ENCODE measurements around the gene GNB3. TPM values are rescaled to one million over a fixed set of nuclear protein-coding genes. Genes with fewer than 3 reads are reported as not detected.

The GNB3 gene
- total RNA-seq, 1 experiment from 2014 or later, result 20.7 TPM

- POLR2A ChIA-PET (ENCODE audit: low non-redundant PET), result interaction anchor here (0.6 to 0.7 kb wide), 3 partner anchors 65 to 72 kb away, joined by 3 to 4 read pairs (median 4); partner anchors contain the start of genes C12orf57 and RNU7-1
- peaks cover 31% of the 10 kb centered on the region for H3K4me1 ChIP-seq (ENCODE audit: insufficient read depth, low read length, poor library complexity, severe bottlenecking)
- TF ChIP-seq EZH2 (IDR thresholded peaks at IDR 0.05; ENCODE audit: borderline replicate concordance, low read depth, low read length, poor library complexity, severe bottlenecking) (no peak), CTCF (conservative IDR thresholded peaks at IDR 0.05; ENCODE audit: low read depth, low read length) (no peak)
- peaks cover 34% of the 10 kb centered on the region for H3K36me3 ChIP-seq (ENCODE audit: insufficient read depth, low read length, poor library complexity, severe bottlenecking)
- CTCF ChIA-PET, result interaction anchor here (1.1 to 2.3 kb wide), 3 partner anchors 11 to 20 kb away, joined by 4 to 13 read pairs (median 10); partner anchors contain the start of genes CDCA3 and USP5
- BruUV-seq (replicated peaks), result no TSS peak
- no peaks in the 10 kb centered on the region for H3K9me3 ChIP-seq (ENCODE audit: low read depth, low read length, poor library complexity, severe bottlenecking)
- peak; percentile 38 for DNase-seq (ENCODE audit: low spot score)
- H3K27ac ChIP-seq (ENCODE audit: low read depth, low read length, poor library complexity, severe bottlenecking), result peak overlapping the region; percentile 74
- H3K27me3 ChIP-seq (replicated peaks; ENCODE audit: insufficient read depth, low read depth, low read length, poor library complexity), result no peaks in the 10 kb centered on the region
- intact Hi-C loops (cut with micrococcal nuclease; ENCODE audit: unreplicated experiment), result loop anchor here (5.0 kb wide), 2 partner anchors 66 to 241 kb away; no protein-coding TSS in a partner anchor
- peak overlapping the region; percentile 75 for H3K4me3 ChIP-seq (ENCODE audit: low read depth, low read length, poor library complexity, severe bottlenecking)
Observed at GRCh38 chr12:6871052-6871957, 30.6 kb downstream of the GNB3 start.

- Histone ChIP-seq H3K4me3 (ENCODE audit: low read depth, low read length, poor library complexity, severe bottlenecking) (peak overlapping the region; percentile 75), H3K27me3 (replicated peaks; ENCODE audit: insufficient read depth, low read depth, low read length, poor library complexity) (no peaks in the 10 kb centered on the region), H3K27ac (ENCODE audit: low read depth, low read length, poor library complexity, severe bottlenecking) (peak overlapping the region; percentile 74), H3K9me3 (ENCODE audit: low read depth, low read length, poor library complexity, severe bottlenecking) (no peaks in the 10 kb centered on the region), H3K4me1 (ENCODE audit: insufficient read depth, low read length, poor library complexity, severe bottlenecking) (peaks cover 23% of the 10 kb centered on the region), H3K36me3 (ENCODE audit: insufficient read depth, low read length, poor library complexity, severe bottlenecking) (peaks cover 34% of the 10 kb centered on the region)
- peak; percentile 90 for DNase-seq (ENCODE audit: low spot score)
- TF ChIP-seq CTCF (conservative IDR thresholded peaks at IDR 0.05; ENCODE audit: low read depth, low read length) (peak; percentile 97), EZH2 (IDR thresholded peaks at IDR 0.05; ENCODE audit: borderline replicate concordance, low read depth, low read length, poor library complexity, severe bottlenecking) (no peak)
- CTCF ChIA-PET, result interaction anchor here (0.6 to 2.3 kb wide), 12 partner anchors 10 to 118 kb away, joined by 3 to 13 read pairs (median 4); partner anchors contain the start of genes CDCA3, ENO2 and USP5
- BruUV-seq (replicated peaks), result TSS peak; percentile 66
- intact Hi-C loops (cut with micrococcal nuclease; ENCODE audit: unreplicated experiment), result loop anchor here (2.0 to 5.0 kb wide), 4 partner anchors 18 to 240 kb away; partner anchors contain the start of gene LRRC23
- POLR2A ChIA-PET (ENCODE audit: low non-redundant PET), result interaction anchor here (0.5 to 0.7 kb wide), 4 partner anchors 19 to 236 kb away, joined by 3 to 10 read pairs (median 3); partner anchors contain the start of gene ZNF384
Observed at GRCh38 chr12:6872073-6873048, 31.6 kb downstream of the GNB3 start.

Data from A673 (cell line).